Gastrocnemius medialis (tissue), 4 donors: ENCODE measurements around the gene SPRR2D. TPM values are rescaled to one million over a fixed set of nuclear protein-coding genes. Genes with fewer than 3 reads are reported as not detected.

Experiments
- ATAC-seq, 2 donors: fragments of 150-250 bp; one replicate each; pipeline ENCODE4 v1.9.1; 2016
- DNase-seq, 2 donors: peaks; one replicate each; pipeline ENCODE4 v3.0.0-alpha.2; 2019
- H3K27ac ChIP-seq, 4 donors: fragments of 200-600 bp; sonication (generic); 1 replicate in 1 of 4; 2 replicates in 3 of 4; pipeline ENCODE4 v1.5.1; 2016 to 2018; ENCODE audit warnings: mild to moderate bottlenecking in 2 of 4, moderate library complexity in 1 of 4
- H3K27me3 ChIP-seq, 3 donors: fragments of 200-600 bp; sonication (generic) in 2 of 3; 1 replicate in 1 of 3; 2 replicates in 2 of 3; pipeline versions ENCODE4 v1.5.1 to v1.6.0; 2016 to 2019; ENCODE audit warnings: mild to moderate bottlenecking in 1 of 3, moderate library complexity in 1 of 3
- H3K36me3 ChIP-seq, 2 donors: fragments of 200-600 bp; sonication (generic) in 1 of 2; one replicate each; pipeline ENCODE4 v1.5.1; 2017 to 2018
- H3K4me1 ChIP-seq, 2 donors: fragments of 200-600 bp; sonication (generic) in 1 of 2; one replicate each; pipeline ENCODE4 v1.5.1; 2016 to 2017; ENCODE audit warnings: mild to moderate bottlenecking in 2 of 2
- H3K4me3 ChIP-seq, 4 donors: fragments of 200-600 bp; sonication (generic) in 3 of 4; 1 replicate in 1 of 4; 2 replicates in 3 of 4; pipeline ENCODE4 v1.5.1; 2016 to 2019; ENCODE audit warnings: mild to moderate bottlenecking in 2 of 4
- H3K9me3 ChIP-seq, 3 donors: fragments of 200-600 bp; sonication (generic) in 2 of 3; 1 replicate in 1 of 3; 2 replicates in 2 of 3; pipeline ENCODE4 v1.5.1; 2016 to 2019
- CTCF ChIP-seq, 5 experiments: fragments of 450-650 bp in 3 of 5; fragments of 200-600 bp in 2 of 5; sonication (generic) in 2 of 5; IDR thresholded peaks in 4 of 5; conservative IDR thresholded peaks in 1 of 5; 1 replicate in 4 of 5; 2 replicates in 1 of 5; pipeline ENCODE4 v1.5.1; 2016 to 2019; ENCODE audit warnings: antibody characterized with exemption in 5 of 5, mild to moderate bottlenecking in 3 of 5, moderate library complexity in 3 of 5
- POLR2A ChIP-seq, 2 donors: fragments of 450-650 bp; IDR thresholded peaks; one replicate each; pipeline ENCODE4 v1.6.1; 2017; ENCODE audit warnings: antibody characterized with exemption in 2 of 2, mild to moderate bottlenecking in 2 of 2, moderate library complexity in 2 of 2
- in situ Hi-C, 4 donors: fragments of 200-750 bp; cut with MboI; loops; one replicate each; pipeline versions ENCODE4 v1.15.0 to v1.8.0; 2017; ENCODE audit warnings: low sequenced_read_pairs in 4 of 4
- intact Hi-C: fragments of 100-400 bp; cut with DNase I; formaldehyde crosslinking; loops from one replicate; pipeline ENCODE4 v1.15.1; 2023; ENCODE audit warnings: low total_unique reads
- total RNA-seq, 4 donors: library from RNA; depleted of rRNA; stranded (reverse); fragments of >200 nt; gene quantifications; one replicate each; pipeline versions ENCODE4 v1.1.0 to v1.2.3, GENCODE V29; 2016

Gene SPRR2D
- not detected for total RNA-seq

GRCh38 chr1:153040950-153041631, at the start of gene SPRR2D:
Gene SPRR2D, minus strand, starts transcription at chr1:153041120. Its CDS starts 774 bp downstream, at chr1:153040346.
- H3K9me3 ChIP-seq: no peaks in the 10 kb centered on the region
- DNase-seq: no peak
- H3K4me1 ChIP-seq: no peaks in the 10 kb centered on the region
- no peaks in the 10 kb centered on the region for H3K36me3 ChIP-seq
- in situ Hi-C loops (no loop called here), intact Hi-C loops (no loop called here)
- no peak for ATAC-seq
- no peaks in the 10 kb centered on the region for H3K27me3 ChIP-seq
- no peak within 1 kb of the TSS for H3K4me3 ChIP-seq
- H3K27ac ChIP-seq: no peak within 1 kb of the TSS
- no peak for TF ChIP-seq CTCF (IDR thresholded peaks at IDR 0.05 in 4 of 5, conservative IDR thresholded peaks at IDR 0.05 in 1 of 5)
- TF ChIP-seq POLR2A (IDR thresholded peaks at IDR 0.05): no peak

GRCh38 chr1:153087652-153088051, 46.7 kb upstream of the SPRR2D start:
- no peak overlapping the region for H3K27ac ChIP-seq
- H3K4me1 ChIP-seq: no peaks in the 10 kb centered on the region
- ATAC-seq (no peak), DNase-seq (no peak)
- TF ChIP-seq CTCF (IDR thresholded peaks at IDR 0.05 in 4 of 5, conservative IDR thresholded peaks at IDR 0.05 in 1 of 5): no peak
- no peak for TF ChIP-seq POLR2A (IDR thresholded peaks at IDR 0.05)
- H3K36me3 ChIP-seq: no peaks in the 10 kb centered on the region
- no peaks in the 10 kb centered on the region for H3K9me3 ChIP-seq
- in situ Hi-C loops: no loop called here
- no peaks in the 10 kb centered on the region for H3K27me3 ChIP-seq
- intact Hi-C loops: no loop called here
- no peak overlapping the region for H3K4me3 ChIP-seq

GRCh38 chr1:153081736-153082135, 40.8 kb upstream of the SPRR2D start:
- Histone ChIP-seq H3K27me3 (no peaks in the 10 kb centered on the region), H3K4me1 (no peaks in the 10 kb centered on the region), H3K9me3 (no peaks in the 10 kb centered on the region), H3K27ac (no peak overlapping the region), H3K36me3 (no peaks in the 10 kb centered on the region), H3K4me3 (no peak overlapping the region)
- no peak for DNase-seq
- in situ Hi-C loops (no loop called here), intact Hi-C loops (no loop called here)
- no peak for TF ChIP-seq POLR2A (IDR thresholded peaks at IDR 0.05)
- TF ChIP-seq CTCF (IDR thresholded peaks at IDR 0.05 in 4 of 5, conservative IDR thresholded peaks at IDR 0.05 in 1 of 5): no peak
- ATAC-seq: no peak

GRCh38 chr1:153072806-153073726, 32.1 kb upstream of the SPRR2D start:
- no peaks in the 10 kb centered on the region for H3K36me3 ChIP-seq
- no peak overlapping the region for H3K27ac ChIP-seq
- no peak for DNase-seq
- intact Hi-C loops: no loop called here
- no peaks in the 10 kb centered on the region for H3K4me1 ChIP-seq
- H3K4me3 ChIP-seq: no peak overlapping the region
- TF ChIP-seq CTCF (IDR thresholded peaks at IDR 0.05 in 4 of 5, conservative IDR thresholded peaks at IDR 0.05 in 1 of 5): no peak
- TF ChIP-seq POLR2A (IDR thresholded peaks at IDR 0.05): no peak
- ATAC-seq: no peak
- no peaks in the 10 kb centered on the region for H3K27me3 ChIP-seq
- in situ Hi-C loops: no loop called here
- no peaks in the 10 kb centered on the region for H3K9me3 ChIP-seq
